Activated naive CD4-positive, alpha-beta T cell treated with anti-CD3 and anti-CD28 coated beads, Interleukin-2, amount 50 U/mL, for 72 hours (primary cell): ENCODE measurements around the gene VSTM4. TPM values are rescaled to one million over a fixed set of nuclear protein-coding genes. Genes with fewer than 3 reads are reported as not detected.

Experiments used
- ATAC-seq, 2 donors: fragments of 150-1000 bp; cut with Tn5 transposase; 2 replicates each; pipeline ENCODE4 v1.10.0; 2021; ENCODE audit warnings: mild to moderate bottlenecking in 2 of 2, moderate library complexity in 2 of 2
- DNase-seq, 2 donors: peaks; one replicate each; pipeline ENCODE4 v3.0.0; 2021 to 2022; ENCODE audit warnings: low spot score in 2 of 2
- H3K27ac Mint-ChIP-seq, 2 donors: one replicate each; pipeline ENCODE4 v1.8.0; 2022; ENCODE audit warnings: mild to moderate bottlenecking in 2 of 2, mixed read lengths in 2 of 2
- H3K36me3 Mint-ChIP-seq, 2 donors: one replicate each; pipeline ENCODE4 v1.8.0; 2022; ENCODE audit warnings: mixed read lengths in 2 of 2
- H3K9me3 Mint-ChIP-seq, 2 donors: one replicate each; pipeline ENCODE4 v1.8.0; 2022; ENCODE audit warnings: mixed read lengths in 2 of 2
- total RNA-seq, 2 donors: library from RNA; stranded (reverse); gene quantifications; one replicate each; pipeline ENCODE4 v1.2.3, GENCODE V29; 2022

The VSTM4 gene
- total RNA-seq, 2 donors from 2014 or later: not detected

DNA sequence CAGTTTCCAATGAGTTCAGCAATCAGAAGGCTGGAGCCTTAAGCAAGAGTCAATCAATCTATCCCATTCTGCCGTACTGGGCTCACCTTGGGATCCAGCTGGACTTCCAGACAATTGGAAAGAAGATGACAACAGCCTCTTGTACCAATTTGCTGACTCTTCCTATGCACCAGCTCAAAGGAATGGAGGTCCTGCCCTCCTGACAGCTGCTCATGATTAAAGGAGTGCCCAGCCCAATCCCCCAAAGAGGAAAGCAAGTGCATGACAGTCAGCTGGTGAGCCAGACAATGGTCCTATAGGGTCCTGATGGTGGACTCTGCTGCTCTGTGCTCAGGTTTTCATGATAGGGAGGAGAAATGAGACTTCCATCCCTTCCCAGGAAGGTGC, 25.1 kb downstream of the VSTM4 start:
- no peak for DNase-seq
- Mint-ChIP-seq H3K27ac (no peak overlapping the region), H3K9me3 (peaks cover 9 to 12% of the 10 kb centered on the region in 2 donors), H3K36me3 (no peaks in the 10 kb centered on the region)
- no peak for ATAC-seq

- no peak for ATAC-seq
- DNase-seq: no peak
- no peaks in the 10 kb centered on the region for H3K36me3 Mint-ChIP-seq
- peaks cover 9 to 12% of the 10 kb centered on the region in 2 donors for H3K9me3 Mint-ChIP-seq
- H3K27ac Mint-ChIP-seq: no peak overlapping the region
Measured at GRCh38 chr10:49089557-49090188, 25.6 kb downstream of the VSTM4 start.

GRCh38 chr10:49089152-49089551, 26.2 kb downstream of the VSTM4 start:
- H3K27ac Mint-ChIP-seq: no peak overlapping the region
- peaks cover 9 to 12% of the 10 kb centered on the region in 2 donors for H3K9me3 Mint-ChIP-seq
- no peak for ATAC-seq
- no peak for DNase-seq
- H3K36me3 Mint-ChIP-seq: no peaks in the 10 kb centered on the region

- no peaks in the 10 kb centered on the region for H3K36me3 Mint-ChIP-seq
Measured at GRCh38 chr10:49086889-49087288, 28.4 kb downstream of the VSTM4 start.

DNA sequence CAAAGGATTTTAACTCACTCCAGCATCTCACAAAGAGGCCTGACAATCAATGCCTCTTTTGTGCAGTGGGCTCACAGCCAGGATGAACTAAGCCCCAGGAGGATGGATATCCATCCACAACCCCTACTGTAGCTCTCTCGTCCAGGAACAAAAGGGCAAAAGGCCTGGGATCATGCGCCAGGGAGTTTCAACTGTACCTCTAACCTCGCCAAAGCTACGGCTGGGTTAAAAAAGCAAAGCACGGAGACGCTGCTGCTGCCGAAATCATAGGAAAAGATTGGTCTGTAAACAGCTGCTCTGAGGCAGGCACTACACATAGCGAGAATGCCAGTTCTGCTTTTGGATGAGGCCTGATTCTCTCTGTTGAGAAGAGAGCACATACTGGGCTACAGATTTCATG, 32.1 kb downstream of the VSTM4 start:
- H3K27ac Mint-ChIP-seq: no peak overlapping the region
- ATAC-seq (no peak), DNase-seq (no peak)
- no peaks in the 10 kb centered on the region for H3K36me3 Mint-ChIP-seq
- H3K9me3 Mint-ChIP-seq: peaks cover 9 to 12% of the 10 kb centered on the region in 2 donors

More at GRCh38 chr10:49086889-49087288, 28.4 kb downstream of the VSTM4 start:
- ATAC-seq: no peak
- Mint-ChIP-seq H3K27ac (no peak overlapping the region), H3K9me3 (peaks cover 9 to 12% of the 10 kb centered on the region in 2 donors)
- no peak for DNase-seq

DNA sequence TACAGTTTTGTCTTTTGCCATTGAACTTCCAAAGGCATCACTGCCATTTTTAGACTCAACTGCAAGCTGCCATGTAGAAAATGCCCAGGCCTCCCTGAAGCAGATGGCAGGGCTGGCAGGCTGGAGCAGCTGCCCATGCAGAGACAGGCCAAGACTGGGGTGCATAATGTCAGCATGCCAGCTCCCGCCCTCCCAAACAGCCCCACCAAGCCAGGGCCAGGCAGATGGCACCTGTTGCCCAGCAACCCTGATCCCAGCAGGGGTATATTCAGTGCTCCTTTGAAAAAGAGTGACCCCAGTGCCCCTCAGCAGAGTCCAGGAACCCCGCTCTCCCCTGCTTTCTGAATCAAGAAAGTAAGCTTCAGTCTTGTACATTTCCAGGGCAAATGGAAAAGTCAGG, 32.6 kb downstream of the VSTM4 start:
- no peaks in the 10 kb centered on the region for H3K36me3 Mint-ChIP-seq
- ATAC-seq: no peak
- no peak for DNase-seq
- peaks cover 9 to 12% of the 10 kb centered on the region in 2 donors for H3K9me3 Mint-ChIP-seq
- no peak overlapping the region for H3K27ac Mint-ChIP-seq

DNA sequence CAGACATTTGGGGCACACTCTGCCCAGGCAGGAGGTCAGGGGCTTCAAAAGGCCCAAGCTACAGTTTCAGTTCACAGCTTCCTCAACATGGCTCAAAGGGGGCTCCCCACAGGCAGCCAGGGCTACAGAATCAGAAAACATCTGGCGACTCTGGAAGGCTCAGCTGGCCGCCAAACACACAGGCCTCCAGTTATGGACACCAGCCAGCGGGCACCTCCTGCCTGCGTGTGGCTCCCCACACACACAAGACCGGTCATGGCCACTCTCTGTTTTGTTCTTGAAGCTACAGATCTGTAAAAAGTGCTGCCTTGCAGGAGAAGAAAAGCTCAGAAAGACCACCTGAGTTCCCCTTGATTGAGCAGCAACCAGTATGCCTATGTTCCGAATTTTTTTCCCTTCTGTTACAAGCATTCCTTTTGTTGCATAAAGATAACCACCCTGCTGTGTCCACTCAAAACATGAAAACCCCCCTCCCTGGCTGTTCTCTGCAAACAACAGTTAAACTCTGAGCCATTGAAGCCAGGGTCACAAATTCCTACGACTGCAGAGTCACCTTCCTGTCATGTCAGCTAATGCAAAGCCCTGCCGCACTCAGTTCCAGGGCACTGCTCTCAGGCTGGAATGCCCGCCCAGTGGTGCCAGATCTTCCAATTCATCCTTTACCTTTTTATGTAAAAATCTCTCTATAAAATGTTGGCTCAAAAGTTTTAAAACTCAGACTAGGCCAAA, 33.6 kb downstream of the VSTM4 start:
- peaks cover under 1 to 4% of the 10 kb centered on the region in 2 donors for H3K9me3 Mint-ChIP-seq
- H3K27ac Mint-ChIP-seq: no peak overlapping the region
- no peak for ATAC-seq
- H3K36me3 Mint-ChIP-seq: no peaks in the 10 kb centered on the region
- DNase-seq: no peak

- ATAC-seq: no peak
- no peaks in the 10 kb centered on the region for H3K36me3 Mint-ChIP-seq
- H3K27ac Mint-ChIP-seq: no peak overlapping the region
- DNase-seq: no peak
- no peaks in the 10 kb centered on the region for H3K9me3 Mint-ChIP-seq
Measured at GRCh38 chr10:49080965-49081364, 34.4 kb downstream of the VSTM4 start.

- Mint-ChIP-seq H3K27ac (peak overlapping the region in 1 of 2 donors; percentile 63), H3K36me3 (no peaks in the 10 kb centered on the region), H3K9me3 (no peaks in the 10 kb centered on the region)
- DNase-seq (no peak), ATAC-seq (peak in 1 of 2 donors; percentile 36)
Measured at GRCh38 chr10:49080071-49080470, 35.3 kb downstream of the VSTM4 start.

DNA sequence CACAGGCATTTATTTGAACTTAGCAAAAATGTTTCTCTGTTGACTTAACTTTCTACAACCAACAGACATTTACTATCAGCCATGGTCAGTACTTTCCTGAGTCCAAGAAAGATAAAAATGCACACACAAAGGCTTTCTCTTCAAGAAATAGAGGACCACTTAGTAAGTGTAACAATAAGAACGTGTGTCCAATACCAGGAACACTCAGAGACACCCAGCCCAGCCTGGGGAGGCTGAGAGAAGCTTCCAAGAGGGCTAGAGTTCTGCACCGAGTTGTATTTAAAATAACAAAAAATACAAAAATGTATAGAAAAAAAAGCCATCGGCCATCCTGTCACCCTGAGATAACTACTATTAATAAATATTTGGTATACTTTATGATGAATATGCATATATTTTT, 35.8 kb downstream of the VSTM4 start:
- no peaks in the 10 kb centered on the region for H3K9me3 Mint-ChIP-seq
- no peak for ATAC-seq
- DNase-seq: no peak
- H3K36me3 Mint-ChIP-seq: no peaks in the 10 kb centered on the region
- no peak overlapping the region for H3K27ac Mint-ChIP-seq

DNA sequence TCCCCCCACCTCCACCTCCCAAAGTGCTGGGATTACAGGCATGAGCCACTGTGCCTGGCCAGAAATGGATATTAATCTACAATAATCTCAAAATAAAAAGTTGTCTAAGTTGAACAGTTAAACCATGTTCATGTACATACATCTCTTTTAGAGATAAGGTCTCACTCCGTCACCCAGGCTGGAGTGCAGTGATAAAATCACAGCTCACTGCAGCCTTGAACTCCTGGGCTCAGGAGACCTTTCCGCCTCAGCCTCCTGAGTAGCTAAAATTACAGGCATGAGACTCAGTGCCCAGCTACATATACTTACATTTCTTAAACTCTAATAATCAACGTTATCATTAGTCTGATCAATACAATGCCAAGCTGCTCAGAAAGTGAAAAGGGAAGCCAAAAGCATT, 36.2 kb downstream of the VSTM4 start:
- Mint-ChIP-seq H3K9me3 (no peaks in the 10 kb centered on the region), H3K36me3 (no peaks in the 10 kb centered on the region), H3K27ac (no peak overlapping the region)
- ATAC-seq (no peak), DNase-seq (no peak)

GRCh38 chr10:49078433-49078832, 36.9 kb downstream of the VSTM4 start:
- no peaks in the 10 kb centered on the region for H3K9me3 Mint-ChIP-seq
- no peak overlapping the region for H3K27ac Mint-ChIP-seq
- no peaks in the 10 kb centered on the region for H3K36me3 Mint-ChIP-seq
- DNase-seq (no peak), ATAC-seq (peak in 1 of 2 donors; percentile 50)

- H3K9me3 Mint-ChIP-seq: no peaks in the 10 kb centered on the region
- ATAC-seq: peak; percentile 80 to 82
- no peak for DNase-seq
- H3K27ac Mint-ChIP-seq: no peak overlapping the region
- H3K36me3 Mint-ChIP-seq: no peaks in the 10 kb centered on the region
Measured at GRCh38 chr10:49076741-49077521, 38.4 kb downstream of the VSTM4 start.

- Mint-ChIP-seq H3K9me3 (no peaks in the 10 kb centered on the region), H3K27ac (no peak overlapping the region), H3K36me3 (no peaks in the 10 kb centered on the region)
- no peak for ATAC-seq
- DNase-seq: no peak
Measured at GRCh38 chr10:49076319-49076718, 39.0 kb downstream of the VSTM4 start.

DNA sequence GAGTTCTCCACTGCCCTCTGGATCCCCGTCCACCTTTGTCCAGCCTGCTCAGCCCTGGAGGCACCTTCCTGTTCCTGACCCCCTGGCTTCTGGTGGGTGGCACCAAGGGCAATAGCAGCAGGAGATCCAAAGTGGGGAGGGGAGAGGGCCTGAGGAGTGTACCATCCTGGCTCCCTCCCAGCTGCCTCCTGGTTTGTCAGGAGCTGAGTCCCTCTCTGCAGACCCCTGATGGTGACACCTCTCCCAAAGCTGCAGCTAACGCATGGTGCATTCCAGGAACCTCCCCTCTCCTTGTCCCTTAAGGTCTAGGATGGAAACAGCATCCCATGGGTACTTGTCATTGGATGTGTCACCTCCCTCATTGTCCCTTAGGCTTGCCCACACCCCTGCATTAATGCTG, 39.6 kb downstream of the VSTM4 start:
- Mint-ChIP-seq H3K9me3 (no peaks in the 10 kb centered on the region), H3K27ac (no peak overlapping the region), H3K36me3 (no peaks in the 10 kb centered on the region)
- ATAC-seq (no peak), DNase-seq (no peak)

- ATAC-seq (no peak), DNase-seq (no peak)
- H3K27ac Mint-ChIP-seq: no peak overlapping the region
- H3K36me3 Mint-ChIP-seq: no peaks in the 10 kb centered on the region
- H3K9me3 Mint-ChIP-seq: no peaks in the 10 kb centered on the region
Measured at GRCh38 chr10:49074836-49075682, 40.3 kb downstream of the VSTM4 start.
